Gastrocnemius medialis (tissue), 4 donors: Measurements from ENCODE around the gene HDAC4. TPM values are rescaled to one million over a fixed set of nuclear protein-coding genes. Genes with fewer than 3 reads are reported as not detected.

Experiments
- ATAC-seq, 2 donors: fragments of 150-250 bp; one replicate each; pipeline ENCODE4 v1.9.1; 2016
- DNase-seq, 2 donors: peaks; one replicate each; pipeline ENCODE4 v3.0.0-alpha.2; 2019
- H3K27ac ChIP-seq, 4 donors: fragments of 200-600 bp; sonication (generic); 1 replicate in 1 of 4; 2 replicates in 3 of 4; pipeline ENCODE4 v1.5.1; 2016 to 2018; ENCODE audit warnings: mild to moderate bottlenecking in 2 of 4, moderate library complexity in 1 of 4
- H3K27me3 ChIP-seq, 3 donors: fragments of 200-600 bp; sonication (generic) in 2 of 3; 1 replicate in 1 of 3; 2 replicates in 2 of 3; pipeline versions ENCODE4 v1.5.1 to v1.6.0; 2016 to 2019; ENCODE audit warnings: mild to moderate bottlenecking in 1 of 3, moderate library complexity in 1 of 3
- H3K36me3 ChIP-seq, 2 donors: fragments of 200-600 bp; sonication (generic) in 1 of 2; one replicate each; pipeline ENCODE4 v1.5.1; 2017 to 2018
- H3K4me1 ChIP-seq, 2 donors: fragments of 200-600 bp; sonication (generic) in 1 of 2; one replicate each; pipeline ENCODE4 v1.5.1; 2016 to 2017; ENCODE audit warnings: mild to moderate bottlenecking in 2 of 2
- H3K4me3 ChIP-seq, 4 donors: fragments of 200-600 bp; sonication (generic) in 3 of 4; 1 replicate in 1 of 4; 2 replicates in 3 of 4; pipeline ENCODE4 v1.5.1; 2016 to 2019; ENCODE audit warnings: mild to moderate bottlenecking in 2 of 4
- H3K9me3 ChIP-seq, 3 donors: fragments of 200-600 bp; sonication (generic) in 2 of 3; 1 replicate in 1 of 3; 2 replicates in 2 of 3; pipeline ENCODE4 v1.5.1; 2016 to 2019
- POLR2A ChIP-seq, 2 donors: fragments of 450-650 bp; IDR thresholded peaks; one replicate each; pipeline ENCODE4 v1.6.1; 2017; ENCODE audit warnings: antibody characterized with exemption in 2 of 2, mild to moderate bottlenecking in 2 of 2, moderate library complexity in 2 of 2
- in situ Hi-C, 4 donors: fragments of 200-750 bp; cut with MboI; loops; one replicate each; pipeline versions ENCODE4 v1.15.0 to v1.8.0; 2017; ENCODE audit warnings: low sequenced_read_pairs in 4 of 4
- intact Hi-C: fragments of 100-400 bp; cut with DNase I; formaldehyde crosslinking; loops from one replicate; pipeline ENCODE4 v1.15.1; 2023; ENCODE audit warnings: low total_unique reads
- total RNA-seq, 4 donors: library from RNA; depleted of rRNA; stranded (reverse); fragments of >200 nt; gene quantifications; one replicate each; pipeline versions ENCODE4 v1.1.0 to v1.2.3, GENCODE V29; 2016
- TF ChIP-seq, protein P1 (sequence below), 5 experiments: fragments of 450-650 bp in 3 of 5; fragments of 200-600 bp in 2 of 5; sonication (generic) in 2 of 5; IDR thresholded peaks in 4 of 5; conservative IDR thresholded peaks in 1 of 5; 1 replicate in 4 of 5; 2 replicates in 1 of 5; pipeline ENCODE4 v1.5.1; 2016 to 2019; ENCODE audit warnings: antibody characterized with exemption in 5 of 5, mild to moderate bottlenecking in 3 of 5, moderate library complexity in 3 of 5

Gene HDAC4
- total RNA-seq, 4 donors from 2014 or later: 23.6 to 257 (median 119) TPM

DNA sequence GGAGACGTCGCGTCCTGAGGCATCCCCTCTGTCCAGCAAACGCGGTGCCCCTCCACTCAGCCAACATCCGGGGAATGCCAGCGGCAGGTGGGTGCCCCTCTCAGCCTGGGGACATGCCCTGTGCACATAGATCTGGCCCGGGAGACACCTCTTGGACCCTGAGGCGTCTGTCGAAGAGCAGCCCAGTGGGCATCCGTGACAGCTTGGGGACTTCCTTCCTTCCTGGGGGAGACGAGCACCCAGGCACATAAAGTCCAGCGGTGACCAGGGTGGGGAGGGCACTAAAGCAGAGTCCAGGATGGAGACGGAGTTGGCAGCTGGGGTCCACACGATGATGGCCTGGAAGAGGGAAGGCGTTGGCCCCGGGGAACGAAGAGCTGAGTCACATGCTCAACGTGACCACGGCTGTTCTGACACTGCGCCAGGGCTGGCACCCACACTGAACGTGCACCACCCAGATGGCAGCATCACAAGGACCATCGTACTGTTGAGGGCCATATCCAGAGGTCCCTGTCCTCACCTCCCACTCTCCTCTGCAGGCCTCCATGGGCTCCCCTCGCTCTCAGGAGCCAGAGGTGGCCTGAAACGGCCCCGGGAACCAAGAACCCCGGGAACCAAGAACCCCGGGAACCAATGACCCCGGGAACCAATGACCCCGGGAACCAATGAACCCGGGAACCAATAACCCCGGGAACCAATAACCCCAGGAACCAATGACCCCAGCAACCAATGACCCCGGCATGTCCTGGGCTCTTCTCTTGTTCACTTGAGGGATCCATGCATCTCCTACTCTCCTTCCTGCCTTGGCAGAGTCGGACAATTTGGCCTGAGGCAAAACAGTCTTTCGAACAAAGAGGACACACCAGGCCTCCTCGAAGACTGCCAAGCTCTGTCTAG lies 22.6 kb downstream of the HDAC4 start:
- Histone ChIP-seq H3K4me1 (no peaks in the 10 kb centered on the region), H3K9me3 (no peaks in the 10 kb centered on the region), H3K4me3 (no peak overlapping the region), H3K27me3 (no peaks in the 10 kb centered on the region), H3K27ac (no peak overlapping the region), H3K36me3 (no peaks in the 10 kb centered on the region)
- TF ChIP-seq POLR2A (IDR thresholded peaks at IDR 0.05): no peak
- TF ChIP-seq, protein P1, sequence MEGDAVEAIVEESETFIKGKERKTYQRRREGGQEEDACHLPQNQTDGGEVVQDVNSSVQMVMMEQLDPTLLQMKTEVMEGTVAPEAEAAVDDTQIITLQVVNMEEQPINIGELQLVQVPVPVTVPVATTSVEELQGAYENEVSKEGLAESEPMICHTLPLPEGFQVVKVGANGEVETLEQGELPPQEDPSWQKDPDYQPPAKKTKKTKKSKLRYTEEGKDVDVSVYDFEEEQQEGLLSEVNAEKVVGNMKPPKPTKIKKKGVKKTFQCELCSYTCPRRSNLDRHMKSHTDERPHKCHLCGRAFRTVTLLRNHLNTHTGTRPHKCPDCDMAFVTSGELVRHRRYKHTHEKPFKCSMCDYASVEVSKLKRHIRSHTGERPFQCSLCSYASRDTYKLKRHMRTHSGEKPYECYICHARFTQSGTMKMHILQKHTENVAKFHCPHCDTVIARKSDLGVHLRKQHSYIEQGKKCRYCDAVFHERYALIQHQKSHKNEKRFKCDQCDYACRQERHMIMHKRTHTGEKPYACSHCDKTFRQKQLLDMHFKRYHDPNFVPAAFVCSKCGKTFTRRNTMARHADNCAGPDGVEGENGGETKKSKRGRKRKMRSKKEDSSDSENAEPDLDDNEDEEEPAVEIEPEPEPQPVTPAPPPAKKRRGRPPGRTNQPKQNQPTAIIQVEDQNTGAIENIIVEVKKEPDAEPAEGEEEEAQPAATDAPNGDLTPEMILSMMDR (IDR thresholded peaks at IDR 0.05 in 4 of 5, conservative IDR thresholded peaks at IDR 0.05 in 1 of 5): no peak
- intact Hi-C loops: no loop called here
- ATAC-seq: no peak
- in situ Hi-C loops: no loop called here
- DNase-seq: no peak

DNA sequence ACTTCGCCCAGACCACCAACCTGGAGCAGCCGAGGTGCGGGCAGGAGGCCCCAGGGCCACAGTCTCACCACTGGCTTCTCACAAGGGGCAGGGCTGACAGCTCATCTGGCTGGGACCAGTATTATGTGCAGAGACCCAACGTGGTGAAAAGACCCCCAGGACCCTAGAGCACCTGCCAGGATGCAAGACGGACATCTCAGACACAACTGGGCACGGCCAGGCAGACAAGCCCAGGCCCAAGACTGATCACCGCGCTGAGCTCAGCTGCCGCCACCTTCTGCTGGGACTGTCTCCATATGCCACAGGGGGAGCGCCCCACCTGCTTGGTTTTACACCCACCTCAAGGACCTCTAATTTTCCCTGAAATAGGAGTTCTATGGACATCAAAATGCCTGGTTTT lies 23.2 kb downstream of the HDAC4 start:
- TF ChIP-seq, protein P1 (IDR thresholded peaks at IDR 0.05 in 4 of 5, conservative IDR thresholded peaks at IDR 0.05 in 1 of 5): no peak
- no peak for TF ChIP-seq POLR2A (IDR thresholded peaks at IDR 0.05)
- no peak for DNase-seq
- H3K4me3 ChIP-seq: no peak overlapping the region
- intact Hi-C loops: no loop called here
- no peaks in the 10 kb centered on the region for H3K4me1 ChIP-seq
- in situ Hi-C loops: no loop called here
- no peaks in the 10 kb centered on the region for H3K36me3 ChIP-seq
- no peak for ATAC-seq
- no peak overlapping the region for H3K27ac ChIP-seq
- no peaks in the 10 kb centered on the region for H3K27me3 ChIP-seq
- no peaks in the 10 kb centered on the region for H3K9me3 ChIP-seq

DNA sequence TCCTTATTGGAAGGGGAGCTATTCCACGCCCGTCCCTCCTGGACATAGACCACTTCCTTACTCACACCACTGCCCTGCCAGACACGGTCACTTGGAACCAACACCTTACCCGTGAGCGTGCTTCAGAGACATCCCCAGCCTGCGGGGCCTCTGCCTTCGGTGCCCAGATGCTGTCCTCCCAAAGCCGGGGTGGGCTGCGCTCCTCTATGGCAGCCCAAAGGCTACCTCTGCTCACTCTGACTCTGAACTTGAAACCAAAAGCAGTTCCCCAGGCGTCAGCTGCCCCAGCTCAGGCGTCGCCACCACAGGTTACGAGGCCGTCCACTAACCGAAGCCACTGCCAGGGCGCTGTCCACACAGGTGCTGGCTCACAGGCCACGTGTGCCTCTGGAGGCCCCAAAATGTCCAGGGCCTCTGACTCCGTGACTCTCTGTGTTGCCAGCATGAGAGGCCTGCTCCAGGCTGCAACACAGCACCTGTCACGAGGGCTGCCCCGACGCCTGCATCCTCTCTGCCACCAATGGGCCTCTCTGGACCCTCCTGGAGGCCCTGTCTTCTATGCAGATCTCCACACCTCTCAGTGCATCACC lies 23.8 kb downstream of the HDAC4 start:
- no peaks in the 10 kb centered on the region for H3K36me3 ChIP-seq
- ATAC-seq: no peak
- no peak overlapping the region for H3K4me3 ChIP-seq
- no peaks in the 10 kb centered on the region for H3K27me3 ChIP-seq
- H3K9me3 ChIP-seq: no peaks in the 10 kb centered on the region
- no peak for DNase-seq
- intact Hi-C loops (no loop called here), in situ Hi-C loops (no loop called here)
- H3K4me1 ChIP-seq: no peaks in the 10 kb centered on the region
- TF ChIP-seq POLR2A (IDR thresholded peaks at IDR 0.05): no peak
- TF ChIP-seq, protein P1 (IDR thresholded peaks at IDR 0.05 in 4 of 5, conservative IDR thresholded peaks at IDR 0.05 in 1 of 5): no peak
- no peak overlapping the region for H3K27ac ChIP-seq

DNA sequence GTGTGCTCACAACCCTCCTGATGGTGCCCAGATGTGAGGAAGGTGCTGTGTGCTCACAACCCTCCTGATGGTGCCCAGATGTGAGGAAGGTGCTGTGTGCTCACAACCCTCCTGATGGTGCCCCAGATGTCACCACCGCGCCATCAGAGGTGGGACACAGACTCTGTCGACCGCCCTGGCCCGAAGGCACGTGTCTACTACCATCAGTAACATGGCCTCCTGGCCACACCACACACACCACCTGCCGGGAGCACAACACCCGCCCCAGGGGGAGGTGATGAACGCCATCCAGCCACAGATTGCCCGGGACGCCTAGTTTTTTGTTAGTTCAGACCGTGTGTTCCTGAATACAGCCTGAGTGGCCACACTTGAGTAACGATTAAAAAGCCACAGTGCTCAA lies 24.5 kb downstream of the HDAC4 start:
- Histone ChIP-seq H3K36me3 (no peaks in the 10 kb centered on the region), H3K27me3 (no peaks in the 10 kb centered on the region), H3K27ac (no peak overlapping the region), H3K4me1 (no peaks in the 10 kb centered on the region), H3K4me3 (no peak overlapping the region), H3K9me3 (no peaks in the 10 kb centered on the region)
- no peak for ATAC-seq
- TF ChIP-seq POLR2A (IDR thresholded peaks at IDR 0.05): no peak
- TF ChIP-seq, protein P1 (IDR thresholded peaks at IDR 0.05 in 4 of 5, conservative IDR thresholded peaks at IDR 0.05 in 1 of 5): no peak
- DNase-seq: no peak
- in situ Hi-C loops: no loop called here
- intact Hi-C loops: no loop called here
